Upper lobe of left lung (tissue), 4 donors: ENCODE results near the gene ME2.

Experiments
- CTCF ChIP-seq, 6 experiments: fragments of 450-650 bp in 4 of 6; fragments of 200-600 bp in 2 of 6; sonication (generic) in 2 of 6; IDR thresholded peaks; one replicate each; pipeline ENCODE4 v1.5.1; 2016 to 2019; ENCODE audit warnings: antibody characterized with exemption in 6 of 6
- EP300 ChIP-seq, 4 donors: sonication (generic); formaldehyde crosslinking; IDR thresholded peaks; one replicate each; pipeline ENCODE4 v1.5.1; 2017; ENCODE audit warnings: antibody characterized with exemption in 4 of 4, control low read depth in 2 of 4
- POLR2A ChIP-seq, 4 donors: fragments of 450-650 bp; IDR thresholded peaks; one replicate each; pipeline ENCODE4 v1.5.1; 2016 to 2017; ENCODE audit warnings: antibody characterized with exemption in 4 of 4, mild to moderate bottlenecking in 2 of 4
- POLR2AphosphoS5 ChIP-seq, 2 donors: sonication (generic); formaldehyde crosslinking; IDR thresholded peaks; one replicate each; pipeline ENCODE4 v1.5.1; 2017; ENCODE audit warnings: antibody characterized with exemption in 2 of 2

DNA sequence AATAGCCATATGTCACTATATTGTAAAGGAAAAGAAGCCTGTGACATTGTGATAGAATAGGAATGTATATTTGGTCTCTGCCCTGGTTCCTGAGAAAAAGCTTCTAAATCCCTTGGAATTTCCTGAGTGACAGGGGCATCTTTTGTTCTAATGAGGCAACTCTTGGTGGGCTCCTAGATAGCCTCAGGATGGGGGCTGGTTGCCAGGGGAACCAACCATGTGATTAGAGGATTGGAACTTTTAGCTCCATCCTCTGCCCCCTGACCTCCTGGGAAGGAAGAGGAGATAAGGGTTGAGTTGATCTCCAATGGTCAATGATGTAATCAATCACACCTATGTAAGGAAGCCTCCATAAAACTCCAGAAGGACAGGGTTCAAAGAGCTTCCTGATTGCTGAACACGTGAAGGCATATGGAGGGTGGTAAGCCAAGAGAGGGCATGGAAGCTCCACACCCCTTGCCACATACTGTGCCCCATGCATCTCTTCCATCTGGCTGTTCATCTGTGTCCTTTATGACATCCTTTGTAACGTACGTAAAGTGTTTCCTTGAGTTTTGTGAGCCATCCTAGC is 2.9 kb upstream of the ME2 start:
- TF ChIP-seq CTCF (IDR thresholded peaks at IDR 0.05) (no peak), POLR2AphosphoS5 (IDR thresholded peaks at IDR 0.05) (no peak), EP300 (IDR thresholded peaks at IDR 0.05) (no peak), POLR2A (IDR thresholded peaks at IDR 0.05) (no peak)
